ENCODE measurements around the gene ADPRS. TPM values are rescaled to one million over a fixed set of nuclear protein-coding genes. Genes with fewer than 3 reads are reported as not detected.

The ADPRS gene
- total RNA-seq, 1 experiment from 2014 or later = 68.7 TPM

GRCh38 chr1:36108314-36108713 lies 19.6 kb downstream of the ADPRS start:
- DNase-seq (ENCODE audit: low spot score) = no peak

- DNase-seq (ENCODE audit: low spot score) = peak; percentile 43
Measured at GRCh38 chr1:36109041-36109679, 20.5 kb downstream of the ADPRS start.

- DNase-seq (ENCODE audit: low spot score) = no peak
Measured at GRCh38 chr1:36111151-36111550, 22.5 kb downstream of the ADPRS start.

GRCh38 chr1:36112823-36113222 lies 24.1 kb downstream of the ADPRS start:
- DNase-seq (ENCODE audit: low spot score) = no peak

GRCh38 chr1:36114371-36114770 lies 25.7 kb downstream of the ADPRS start:
- DNase-seq (ENCODE audit: low spot score) = no peak

GRCh38 chr1:36115200-36115669 lies 26.5 kb downstream of the ADPRS start:
- no peak for DNase-seq (ENCODE audit: low spot score)

GRCh38 chr1:36115931-36116330 lies 27.2 kb downstream of the ADPRS start:
- no peak for DNase-seq (ENCODE audit: low spot score)

- DNase-seq (ENCODE audit: low spot score) = no peak
Measured at GRCh38 chr1:36116901-36117300, 28.2 kb downstream of the ADPRS start.

- DNase-seq (ENCODE audit: low spot score) = no peak
Measured at GRCh38 chr1:36118447-36119204, 29.9 kb downstream of the ADPRS start.

GRCh38 chr1:36119456-36119855 lies 30.8 kb downstream of the ADPRS start:
- no peak for DNase-seq (ENCODE audit: low spot score)

- DNase-seq (ENCODE audit: low spot score) = no peak
Measured at GRCh38 chr1:36122062-36123030, 33.7 kb downstream of the ADPRS start.

- no peak for DNase-seq (ENCODE audit: low spot score)
Measured at GRCh38 chr1:36123356-36123755, 34.7 kb downstream of the ADPRS start.

GRCh38 chr1:36124404-36125128 lies 35.9 kb downstream of the ADPRS start:
- DNase-seq (ENCODE audit: low spot score) = no peak

- no peak for DNase-seq (ENCODE audit: low spot score)
Measured at GRCh38 chr1:36125129-36125991, 36.7 kb downstream of the ADPRS start, which contains the start of gene COL8A2. TSS of gene COL8A2 (minus strand) at chr1:36125222. CDS start at chr1:36100242, 24,980 bp downstream.

GRCh38 chr1:36126005-36126716 lies 37.5 kb downstream of the ADPRS start:
- no peak for DNase-seq (ENCODE audit: low spot score)

GRCh38 chr1:36126797-36127500 lies 38.3 kb downstream of the ADPRS start:
- no peak for DNase-seq (ENCODE audit: low spot score)

GRCh38 chr1:36128126-36128904 lies 39.6 kb downstream of the ADPRS start:
- no peak for DNase-seq (ENCODE audit: low spot score)

GRCh38 chr1:36128905-36129206 lies 40.2 kb downstream of the ADPRS start:
- DNase-seq (ENCODE audit: low spot score) = no peak

All from HT-29 (cell line).